Right lobe of liver (tissue), 4 donors: ENCODE measurements around the gene PPP1R1A.

Experiments used
- CTCF ChIP-seq, 4 donors: fragments of 200-600 bp in 3 of 4; fragments of 450-650 bp in 1 of 4; IDR thresholded peaks; one replicate each; pipeline versions ENCODE4 v1.5.1 to v1.8.0; 2016 to 2022; ENCODE audit warnings: antibody characterized with exemption in 4 of 4, mild to moderate bottlenecking in 2 of 4
- POLR2A ChIP-seq: fragments of 450-650 bp; IDR thresholded peaks from one replicate; pipeline ENCODE4 v1.6.1; 2017; ENCODE audit warnings: antibody characterized with exemption, mild to moderate bottlenecking
- donor health status: DM: no; HTN: no; CAD: no.
- donor health status: DM: no; HTN: no; CAD: no.
- donor health status: DM: no; HTN: yes; CAD: no.

- TF ChIP-seq CTCF (IDR thresholded peaks at IDR 0.05) (no peak), POLR2A (no peak)
Observed at GRCh38 chr12:54585243-54585642, 3.2 kb downstream of the PPP1R1A start.
